Stimulated activated naive CD8-positive, alpha-beta T cell treated with anti-CD3 and anti-CD28 coated beads, Interleukin-15, Interleukin-2, amounts not matched to agents 100 ng/mL and 50 ng/mL, for 24 hours (primary cell): ENCODE data around the gene DISC1.

Source experiments
- H3K27ac Mint-ChIP-seq: one replicate; pipeline ENCODE4 v1.8.0; 2021; ENCODE audit warnings: mild to moderate bottlenecking, mixed read lengths
- H3K27me3 Mint-ChIP-seq: one replicate; pipeline ENCODE4 v1.8.0; 2021; ENCODE audit warnings: mixed read lengths
- H3K36me3 Mint-ChIP-seq: one replicate; pipeline ENCODE4 v1.8.0; 2021; ENCODE audit warnings: low read depth, mixed read lengths
- H3K4me1 Mint-ChIP-seq: one replicate; pipeline ENCODE4 v1.8.0; 2021; ENCODE audit warnings: low read depth, mixed read lengths
- H3K4me3 Mint-ChIP-seq: one replicate; pipeline ENCODE4 v1.8.0; 2021; ENCODE audit warnings: mild to moderate bottlenecking, mixed read lengths
- H3K9me3 Mint-ChIP-seq: one replicate; pipeline ENCODE4 v1.8.0; 2021; ENCODE audit warnings: mixed read lengths

DISC1 gene

GRCh38 chr1:231982871-231983587 is 356.4 kb downstream of the DISC1 start:
- H3K36me3 Mint-ChIP-seq, result peaks cover 1% of the 10 kb centered on the region
- no peaks in the 10 kb centered on the region for H3K27me3 Mint-ChIP-seq
- no peak overlapping the region for H3K27ac Mint-ChIP-seq
- H3K4me3 Mint-ChIP-seq, result no peak overlapping the region
- H3K9me3 Mint-ChIP-seq, result no peaks in the 10 kb centered on the region
- H3K4me1 Mint-ChIP-seq, result no peaks in the 10 kb centered on the region

- Mint-ChIP-seq H3K36me3 (no peaks in the 10 kb centered on the region), H3K9me3 (no peaks in the 10 kb centered on the region), H3K4me3 (no peak overlapping the region), H3K27me3 (no peaks in the 10 kb centered on the region), H3K4me1 (no peaks in the 10 kb centered on the region), H3K27ac (no peak overlapping the region)
Measured at GRCh38 chr1:231983588-231984193, 357.1 kb downstream of the DISC1 start.

- Mint-ChIP-seq H3K4me3 (no peak overlapping the region), H3K4me1 (no peaks in the 10 kb centered on the region), H3K27me3 (no peaks in the 10 kb centered on the region), H3K9me3 (no peaks in the 10 kb centered on the region), H3K36me3 (no peaks in the 10 kb centered on the region), H3K27ac (no peak overlapping the region)
Measured at GRCh38 chr1:231985296-231986023, 358.9 kb downstream of the DISC1 start.

GRCh38 chr1:231986631-231987336 is 360.2 kb downstream of the DISC1 start:
- H3K27me3 Mint-ChIP-seq, result no peaks in the 10 kb centered on the region
- no peak overlapping the region for H3K4me3 Mint-ChIP-seq
- H3K36me3 Mint-ChIP-seq, result no peaks in the 10 kb centered on the region
- no peaks in the 10 kb centered on the region for H3K9me3 Mint-ChIP-seq
- no peaks in the 10 kb centered on the region for H3K4me1 Mint-ChIP-seq
- no peak overlapping the region for H3K27ac Mint-ChIP-seq

- no peak overlapping the region for H3K4me3 Mint-ChIP-seq
Measured at GRCh38 chr1:231990388-231990787, 363.8 kb downstream of the DISC1 start.

DNA sequence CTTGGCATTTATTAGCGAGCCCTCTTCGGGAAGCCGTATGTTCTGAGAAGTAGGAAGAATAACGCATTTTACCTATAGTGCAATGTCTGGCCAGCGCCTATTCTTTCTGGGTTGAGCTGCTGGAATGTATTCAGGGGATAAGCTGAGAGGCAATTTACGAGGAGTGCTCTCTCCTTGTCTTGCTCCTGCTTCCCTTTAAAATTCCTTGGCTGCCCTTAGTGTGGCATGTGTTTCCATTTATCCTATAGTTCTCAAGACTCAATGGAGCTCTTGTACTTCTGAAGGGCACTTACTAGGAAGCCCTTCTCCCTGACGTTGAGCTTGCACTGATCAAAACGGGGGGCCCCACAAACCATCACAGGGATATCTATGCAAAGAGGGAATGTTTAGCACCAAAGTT is 364.6 kb downstream of the DISC1 start:
- Mint-ChIP-seq H3K4me3 (no peak overlapping the region), H3K4me1 (no peaks in the 10 kb centered on the region), H3K27ac (no peak overlapping the region), H3K9me3 (no peaks in the 10 kb centered on the region), H3K27me3 (no peaks in the 10 kb centered on the region), H3K36me3 (no peaks in the 10 kb centered on the region)

More at GRCh38 chr1:231990388-231990787, 363.8 kb downstream of the DISC1 start:
- no peaks in the 10 kb centered on the region for H3K27me3 Mint-ChIP-seq
- no peaks in the 10 kb centered on the region for H3K4me1 Mint-ChIP-seq
- H3K36me3 Mint-ChIP-seq, result no peaks in the 10 kb centered on the region
- no peaks in the 10 kb centered on the region for H3K9me3 Mint-ChIP-seq
- H3K27ac Mint-ChIP-seq, result no peak overlapping the region

- Mint-ChIP-seq H3K4me1 (no peaks in the 10 kb centered on the region), H3K4me3 (no peak overlapping the region), H3K27ac (no peak overlapping the region), H3K36me3 (no peaks in the 10 kb centered on the region), H3K9me3 (peaks cover 5% of the 10 kb centered on the region), H3K27me3 (no peaks in the 10 kb centered on the region)
Measured at GRCh38 chr1:231993968-231994455, 367.4 kb downstream of the DISC1 start.

DNA sequence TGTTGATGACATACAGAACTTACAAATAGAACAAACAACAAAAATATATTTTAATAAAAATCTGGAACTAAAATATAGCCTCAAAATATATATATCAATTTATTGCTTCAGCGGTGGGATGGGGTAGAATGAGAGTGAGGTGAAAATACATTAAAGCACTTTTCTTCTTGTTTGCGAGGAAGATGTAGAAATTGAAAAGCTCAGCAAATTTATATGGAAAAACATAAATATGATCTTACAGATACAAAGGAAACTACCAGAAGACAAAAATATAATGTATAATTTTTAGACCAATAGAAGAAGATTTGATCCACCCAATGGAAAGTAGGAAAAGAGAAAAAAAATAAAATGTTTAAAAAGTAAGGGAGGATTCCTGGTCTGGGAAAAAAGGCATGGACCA is 372.2 kb downstream of the DISC1 start:
- Mint-ChIP-seq H3K36me3 (no peaks in the 10 kb centered on the region), H3K4me1 (no peaks in the 10 kb centered on the region), H3K27me3 (no peaks in the 10 kb centered on the region), H3K27ac (no peak overlapping the region), H3K4me3 (no peak overlapping the region), H3K9me3 (peaks cover 5% of the 10 kb centered on the region)

DNA sequence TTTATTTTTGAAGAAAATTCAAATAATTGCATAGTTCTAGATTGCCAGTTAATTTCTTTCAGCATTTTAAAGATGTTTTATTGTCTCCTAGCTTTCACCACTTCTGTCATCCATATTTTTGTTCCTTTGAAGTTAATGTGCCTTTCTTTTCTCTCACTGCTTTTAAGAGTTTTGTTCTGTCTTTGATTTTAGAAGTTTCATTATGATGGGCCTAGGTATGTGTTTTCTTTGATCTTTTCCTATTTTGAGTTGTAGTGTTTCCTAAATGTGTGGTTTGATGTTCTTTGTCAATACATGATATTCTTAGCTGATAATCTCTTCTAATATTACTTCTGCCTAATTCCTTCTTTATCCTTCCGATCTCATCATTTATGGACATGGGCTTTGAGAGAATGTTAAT is 378.7 kb downstream of the DISC1 start:
- H3K36me3 Mint-ChIP-seq, result no peaks in the 10 kb centered on the region
- H3K9me3 Mint-ChIP-seq, result no peaks in the 10 kb centered on the region
- no peak overlapping the region for H3K4me3 Mint-ChIP-seq
- no peaks in the 10 kb centered on the region for H3K4me1 Mint-ChIP-seq
- no peaks in the 10 kb centered on the region for H3K27me3 Mint-ChIP-seq
- no peak overlapping the region for H3K27ac Mint-ChIP-seq

- no peaks in the 10 kb centered on the region for H3K4me1 Mint-ChIP-seq
- no peak overlapping the region for H3K27ac Mint-ChIP-seq
- H3K9me3 Mint-ChIP-seq, result no peaks in the 10 kb centered on the region
- H3K4me3 Mint-ChIP-seq, result no peak overlapping the region
- H3K27me3 Mint-ChIP-seq, result no peaks in the 10 kb centered on the region
- no peaks in the 10 kb centered on the region for H3K36me3 Mint-ChIP-seq
Measured at GRCh38 chr1:232009741-232010140, 383.2 kb downstream of the DISC1 start.

DNA sequence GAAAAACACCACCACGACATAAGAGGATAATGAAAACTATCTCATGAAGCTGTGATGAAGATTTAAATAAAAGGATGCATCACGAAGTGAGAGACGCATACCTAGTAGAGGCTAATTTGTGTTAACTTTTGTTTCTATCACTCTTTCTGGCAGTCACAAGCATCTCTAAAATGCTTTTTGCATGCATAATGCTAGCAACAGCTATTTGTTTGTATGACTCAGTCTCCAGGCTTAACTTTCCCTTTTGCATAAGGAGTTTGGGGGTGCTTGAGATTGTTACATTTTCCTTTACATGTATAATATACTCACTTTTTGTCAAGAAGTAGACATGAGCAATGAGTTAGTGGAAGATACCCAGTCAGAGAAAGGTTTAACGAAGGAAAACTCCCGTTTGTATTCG is 385.4 kb downstream of the DISC1 start:
- Mint-ChIP-seq H3K4me1 (no peaks in the 10 kb centered on the region), H3K27me3 (no peaks in the 10 kb centered on the region), H3K4me3 (no peak overlapping the region), H3K36me3 (no peaks in the 10 kb centered on the region), H3K27ac (no peak overlapping the region), H3K9me3 (no peaks in the 10 kb centered on the region)

GRCh38 chr1:232012773-232013386 is 386.3 kb downstream of the DISC1 start:
- Mint-ChIP-seq H3K4me1 (no peaks in the 10 kb centered on the region), H3K27ac (no peak overlapping the region), H3K9me3 (no peaks in the 10 kb centered on the region), H3K36me3 (no peaks in the 10 kb centered on the region), H3K4me3 (no peak overlapping the region), H3K27me3 (no peaks in the 10 kb centered on the region)

- no peak overlapping the region for H3K4me3 Mint-ChIP-seq
- H3K27me3 Mint-ChIP-seq, result no peaks in the 10 kb centered on the region
- H3K4me1 Mint-ChIP-seq, result no peaks in the 10 kb centered on the region
- H3K36me3 Mint-ChIP-seq, result no peaks in the 10 kb centered on the region
- H3K27ac Mint-ChIP-seq, result no peak overlapping the region
- H3K9me3 Mint-ChIP-seq, result no peaks in the 10 kb centered on the region
Measured at GRCh38 chr1:232014941-232015340, 388.4 kb downstream of the DISC1 start.

GRCh38 chr1:232016616-232017015 is 390.0 kb downstream of the DISC1 start:
- no peaks in the 10 kb centered on the region for H3K27me3 Mint-ChIP-seq
- no peaks in the 10 kb centered on the region for H3K9me3 Mint-ChIP-seq
- no peaks in the 10 kb centered on the region for H3K36me3 Mint-ChIP-seq
- H3K27ac Mint-ChIP-seq, result no peak overlapping the region
- H3K4me3 Mint-ChIP-seq, result no peak overlapping the region
- no peaks in the 10 kb centered on the region for H3K4me1 Mint-ChIP-seq
